Measurements from ENCODE around the gene DDIT3. TPM values are rescaled to one million over a fixed set of nuclear protein-coding genes. Genes with fewer than 3 reads are reported as not detected.

DDIT3 gene
- total and polyA plus RNA-seq, 2 donors (not counting 1 experiment from before 2014, with no cell fraction given), result 57.8 to 265 TPM

GRCh38 chr12:57529831-57530230 is 9.5 kb upstream of the DDIT3 start:
- H3K4me2 ChIP-seq (ENCODE audit: extremely low read depth, insufficient read depth, low read length), result no peak overlapping the region
- H3K79me2 ChIP-seq (ENCODE audit: control insufficient read depth, insufficient read depth, low read length), result peaks cover 4% of the 10 kb centered on the region
- DNase-seq (ENCODE audit: low read depth in 2 of 2), result no peak
- no peaks in the 10 kb centered on the region for H4K20me1 ChIP-seq (ENCODE audit: control insufficient read depth, extremely low read depth, insufficient read depth, low read length)
- H2AFZ ChIP-seq (ENCODE audit: low read length), result no peak overlapping the region
- H3K9ac ChIP-seq (ENCODE audit: insufficient read depth, low read length), result no peak overlapping the region
- no peaks in the 10 kb centered on the region for H3K4me1 ChIP-seq (ENCODE audit: control insufficient read depth, extremely low read depth, insufficient read depth, low read length)
- H3K4me3 ChIP-seq (replicated peaks in 1 of 4; ENCODE audit: control extremely low read depth in 1 of 4, insufficient read depth in 1 of 4, low read depth in 3 of 4, low read length in 4 of 4), result no peak overlapping the region
- H3K27me3 ChIP-seq (ENCODE audit: control insufficient read depth, insufficient read depth, low read length), result no peaks in the 10 kb centered on the region
- H3K9me3 ChIP-seq (ENCODE audit: control insufficient read depth, insufficient read depth, low read depth, low read length), result no peaks in the 10 kb centered on the region
- H3K36me3 ChIP-seq (ENCODE audit: control insufficient read depth, insufficient read depth, low read length), result peaks cover 25% of the 10 kb centered on the region
- no peak overlapping the region for H3K27ac ChIP-seq (ENCODE audit: insufficient read depth, low read length)
- TF ChIP-seq CTCF (conservative IDR thresholded peaks at IDR 0.05 in 1 of 2, IDR thresholded peaks at IDR 0.05 in 1 of 2; ENCODE audit: low read depth in 1 of 2, low read length in 2 of 2) (no peak), EZH2 (IDR thresholded peaks at IDR 0.05; ENCODE audit: low read length, missing control alignments) (no peak)

GRCh38 chr12:57528831-57529555 is 8.7 kb upstream of the DDIT3 start:
- no peak overlapping the region for H3K9ac ChIP-seq (ENCODE audit: insufficient read depth, low read length)
- no peak for DNase-seq (ENCODE audit: low read depth in 2 of 2)
- H2AFZ ChIP-seq (ENCODE audit: low read length), result no peak overlapping the region
- TF ChIP-seq CTCF (conservative IDR thresholded peaks at IDR 0.05 in 1 of 2, IDR thresholded peaks at IDR 0.05 in 1 of 2; ENCODE audit: low read depth in 1 of 2, low read length in 2 of 2) (no peak), EZH2 (IDR thresholded peaks at IDR 0.05; ENCODE audit: low read length, missing control alignments) (no peak)
- no peaks in the 10 kb centered on the region for H3K9me3 ChIP-seq (ENCODE audit: control insufficient read depth, insufficient read depth, low read depth, low read length)
- H3K36me3 ChIP-seq (ENCODE audit: control insufficient read depth, insufficient read depth, low read length), result peaks cover 25% of the 10 kb centered on the region
- H3K27ac ChIP-seq (ENCODE audit: insufficient read depth, low read length), result no peak overlapping the region
- H4K20me1 ChIP-seq (ENCODE audit: control insufficient read depth, extremely low read depth, insufficient read depth, low read length), result no peaks in the 10 kb centered on the region
- peaks cover 13% of the 10 kb centered on the region for H3K79me2 ChIP-seq (ENCODE audit: control insufficient read depth, insufficient read depth, low read length)
- no peaks in the 10 kb centered on the region for H3K27me3 ChIP-seq (ENCODE audit: control insufficient read depth, insufficient read depth, low read length)
- H3K4me1 ChIP-seq (ENCODE audit: control insufficient read depth, extremely low read depth, insufficient read depth, low read length), result peaks cover 2% of the 10 kb centered on the region
- no peak overlapping the region for H3K4me3 ChIP-seq (replicated peaks in 1 of 4; ENCODE audit: control extremely low read depth in 1 of 4, insufficient read depth in 1 of 4, low read depth in 3 of 4, low read length in 4 of 4)
- no peak overlapping the region for H3K4me2 ChIP-seq (ENCODE audit: extremely low read depth, insufficient read depth, low read length)

- Histone ChIP-seq H3K4me3 (replicated peaks in 1 of 4; ENCODE audit: control extremely low read depth in 1 of 4, insufficient read depth in 1 of 4, low read depth in 3 of 4, low read length in 4 of 4) (no peak overlapping the region), H3K4me2 (ENCODE audit: extremely low read depth, insufficient read depth, low read length) (no peak overlapping the region), H3K79me2 (ENCODE audit: control insufficient read depth, insufficient read depth, low read length) (peaks cover 21% of the 10 kb centered on the region), H3K9me3 (ENCODE audit: control insufficient read depth, insufficient read depth, low read depth, low read length) (no peaks in the 10 kb centered on the region), H3K4me1 (ENCODE audit: control insufficient read depth, extremely low read depth, insufficient read depth, low read length) (peaks cover 7% of the 10 kb centered on the region), H3K27me3 (ENCODE audit: control insufficient read depth, insufficient read depth, low read length) (no peaks in the 10 kb centered on the region), H3K27ac (ENCODE audit: insufficient read depth, low read length) (no peak overlapping the region), H2AFZ (ENCODE audit: low read length) (no peak overlapping the region), H3K36me3 (ENCODE audit: control insufficient read depth, insufficient read depth, low read length) (peaks cover 24% of the 10 kb centered on the region), H3K9ac (ENCODE audit: insufficient read depth, low read length) (no peak overlapping the region), H4K20me1 (ENCODE audit: control insufficient read depth, extremely low read depth, insufficient read depth, low read length) (no peaks in the 10 kb centered on the region)
- no peak for DNase-seq (ENCODE audit: low read depth in 2 of 2)
- TF ChIP-seq CTCF (conservative IDR thresholded peaks at IDR 0.05 in 1 of 2, IDR thresholded peaks at IDR 0.05 in 1 of 2; ENCODE audit: low read depth in 1 of 2, low read length in 2 of 2) (no peak), EZH2 (IDR thresholded peaks at IDR 0.05; ENCODE audit: low read length, missing control alignments) (no peak)
Measured at GRCh38 chr12:57528176-57528575, 7.9 kb upstream of the DDIT3 start.
